ENCODE results near the gene TMEM273.

DNA sequence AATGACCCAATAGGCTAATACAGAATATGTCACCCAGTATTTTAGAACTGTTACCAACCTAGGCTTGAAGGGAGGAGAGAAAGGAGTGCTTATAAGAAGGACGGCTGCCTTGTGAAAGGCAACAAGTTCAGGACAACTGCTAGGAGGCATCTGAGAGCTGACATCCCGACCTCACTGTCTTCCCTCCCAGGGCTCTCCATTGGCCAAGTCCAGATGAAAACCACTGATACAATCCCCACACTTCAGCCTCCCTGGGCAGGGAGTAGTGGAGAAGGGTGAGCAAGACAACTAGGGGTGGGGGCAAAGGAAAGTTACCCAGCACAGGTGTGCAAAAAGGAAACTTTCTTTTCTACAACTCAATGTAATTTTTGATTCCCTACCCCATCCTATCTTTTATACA, 29.5 kb upstream of the TMEM273 start:
- TF ChIP-seq, protein P1, sequence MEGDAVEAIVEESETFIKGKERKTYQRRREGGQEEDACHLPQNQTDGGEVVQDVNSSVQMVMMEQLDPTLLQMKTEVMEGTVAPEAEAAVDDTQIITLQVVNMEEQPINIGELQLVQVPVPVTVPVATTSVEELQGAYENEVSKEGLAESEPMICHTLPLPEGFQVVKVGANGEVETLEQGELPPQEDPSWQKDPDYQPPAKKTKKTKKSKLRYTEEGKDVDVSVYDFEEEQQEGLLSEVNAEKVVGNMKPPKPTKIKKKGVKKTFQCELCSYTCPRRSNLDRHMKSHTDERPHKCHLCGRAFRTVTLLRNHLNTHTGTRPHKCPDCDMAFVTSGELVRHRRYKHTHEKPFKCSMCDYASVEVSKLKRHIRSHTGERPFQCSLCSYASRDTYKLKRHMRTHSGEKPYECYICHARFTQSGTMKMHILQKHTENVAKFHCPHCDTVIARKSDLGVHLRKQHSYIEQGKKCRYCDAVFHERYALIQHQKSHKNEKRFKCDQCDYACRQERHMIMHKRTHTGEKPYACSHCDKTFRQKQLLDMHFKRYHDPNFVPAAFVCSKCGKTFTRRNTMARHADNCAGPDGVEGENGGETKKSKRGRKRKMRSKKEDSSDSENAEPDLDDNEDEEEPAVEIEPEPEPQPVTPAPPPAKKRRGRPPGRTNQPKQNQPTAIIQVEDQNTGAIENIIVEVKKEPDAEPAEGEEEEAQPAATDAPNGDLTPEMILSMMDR (IDR thresholded peaks at IDR 0.05 in 4 of 5, conservative IDR thresholded peaks at IDR 0.05 in 1 of 5): no peak
- TF ChIP-seq POLR2A (IDR thresholded peaks at IDR 0.05): no peak
